Spleen (tissue), 13 donors: Measurements from ENCODE around the gene SERINC3. TPM values are rescaled to one million over a fixed set of nuclear protein-coding genes. Genes with fewer than 3 reads are reported as not detected.
A peak's percentile ranks its signal among the peaks of the same experiment; 100 is the strongest.

Experiments
- DNase-seq: peaks from one replicate; pipeline ENCODE4 v3.0.0-alpha.2; 2020
- H3K27ac ChIP-seq, 8 donors: fragments of 200-600 bp; sonication (generic) in 7 of 8; 1 replicate in 4 of 8; 2 replicates in 4 of 8; pipeline versions ENCODE4 v1.5.0 to v1.8.0; 2016 to 2021; ENCODE audit warnings: inconsistent platforms in 4 of 8, mild to moderate bottlenecking in 4 of 8, moderate library complexity in 1 of 8
- H3K27me3 ChIP-seq, 7 donors: fragments of 200-600 bp; sonication (generic) in 6 of 7; replicated peaks in 1 of 7; 1 replicate in 4 of 7; 2 replicates in 3 of 7; pipeline versions ENCODE4 v1.5.0 to v1.8.0; 2016 to 2021; ENCODE audit warnings: inconsistent platforms in 3 of 7, mild to moderate bottlenecking in 1 of 7
- H3K36me3 ChIP-seq, 6 donors: fragments of 200-600 bp; sonication (generic) in 5 of 6; 1 replicate in 4 of 6; 2 replicates in 2 of 6; pipeline versions ENCODE4 v1.5.0 to v1.8.0; 2016 to 2021; ENCODE audit warnings: inconsistent platforms in 2 of 6
- H3K4me1 ChIP-seq, 6 donors: fragments of 200-600 bp; sonication (generic) in 5 of 6; 1 replicate in 3 of 6; 2 replicates in 3 of 6; pipeline versions ENCODE4 v1.5.0 to v1.8.0; 2016 to 2021; ENCODE audit warnings: inconsistent platforms in 3 of 6
- H3K4me3 ChIP-seq, 8 donors: fragments of 200-600 bp; sonication (generic) in 7 of 8; 1 replicate in 4 of 8; 2 replicates in 4 of 8; pipeline versions ENCODE4 v1.5.0 to v1.8.0; 2016 to 2021; ENCODE audit warnings: inconsistent platforms in 4 of 8, mild to moderate bottlenecking in 4 of 8, moderate library complexity in 2 of 8
- H3K9me3 ChIP-seq, 8 donors: fragments of 200-600 bp; sonication (generic) in 7 of 8; 1 replicate in 4 of 8; 2 replicates in 4 of 8; pipeline versions ENCODE4 v1.5.0 to v1.8.0; 2016 to 2021; ENCODE audit warnings: inconsistent platforms in 4 of 8
- POLR2A ChIP-seq, 3 donors: fragments of 450-650 bp; IDR thresholded peaks; one replicate each; pipeline ENCODE4 v1.5.1; 2017; ENCODE audit warnings: antibody characterized with exemption in 3 of 3, mild to moderate bottlenecking in 1 of 3
- POLR2AphosphoS5 ChIP-seq, 3 donors: sonication (generic); formaldehyde crosslinking; IDR thresholded peaks; one replicate each; pipeline ENCODE4 v1.5.1; 2017; ENCODE audit warnings: antibody characterized with exemption in 3 of 3
- WGBS, 5 donors: extraction: QIAGEN DNeasy Blood & Tissue Kit in 3 of 5; methylation state at CpG; one replicate each; pipeline versions ENCODE4 v1.1.5 to v1.1.7; 2013 to 2018; 5-methylcytosine and 5-hydroxymethylcytosine counted together
- intact Hi-C: fragments of 100-400 bp; cut with DNase I; formaldehyde crosslinking; loops from one replicate; pipeline ENCODE4 v1.15.0; 2023; ENCODE audit warnings: low total_unique reads
- long read RNA-seq, 2 donors: transcript quantifications; one replicate each; lab custom pipeline, GENCODE V29; 2026
- polyA plus RNA-seq, 3 donors: library from polyadenylated mRNA; stranded (reverse); fragments of 200-250 nt; gene quantifications; one replicate each; pipeline ENCODE4 v1.2.1, GENCODE V29; 2013
- total RNA-seq, 7 donors: library from RNA; depleted of rRNA in 3 of 7; stranded (reverse); fragments of >200 nt in 3 of 7; fragmentation: NEBNext Ultra II Directional in 4 of 7; extraction: Animal tissue kit (Norgen Biotek cat#: 25700) in 4 of 7; gene quantifications; one replicate each; pipeline versions ENCODE4 v1.1.0 to v1.2.1, GENCODE V29; 2016 to 2021
- TF ChIP-seq, protein P1 (sequence below), 11 experiments: fragments of 200-600 bp in 7 of 11; fragments of 450-650 bp in 4 of 11; sonication (generic) in 4 of 11; IDR thresholded peaks in 8 of 11; conservative IDR thresholded peaks in 3 of 11; 1 replicate in 7 of 11; 2 replicates in 4 of 11; pipeline versions ENCODE4 v1.4.0 to v1.8.0; 2016 to 2021; ENCODE audit warnings: antibody characterized with exemption in 11 of 11, inconsistent platforms in 4 of 11, mild to moderate bottlenecking in 1 of 11
- donor health status: healthy with polysubstance abuse.
- donor health status: DM: no; HTN: no; CAD: no; lungs with moderate emphysema.
- donor health status: DM: no; HTN: no; CAD: no.
- donor health status: Bipolar disorder and iron deficiency.
- donor health status: healthy.
- donor health status: DM: no; HTN: no; CAD: no.
- donor health status: DM: yes; HTN: yes; CAD: no.

SERINC3 gene
- total RNA-seq = 100 to 1,000 TPM in 2 of 7 donors, 10 to 100 TPM in 5; 73.2 to 117 (median 90.3) TPM
- polyA plus RNA-seq = 10 to 100 TPM; 14.5 to 23.9 (median 20.8) TPM
- long read RNA-seq, donor 1, full-length matches to known transcripts = 24 of 44 reads
- long read RNA-seq, donor 1, partial matches to known transcripts = 20 of 44 reads
- long read RNA-seq, donor 1, other reads (novel, unspliced or antisense) = 0 of 44 reads
- long read RNA-seq, donor 2, full-length matches to known transcripts = 19 of 19 reads
- long read RNA-seq, donor 2, partial matches to known transcripts = 0 of 19 reads
- long read RNA-seq, donor 2, other reads (novel, unspliced or antisense) = 0 of 19 reads

DNA sequence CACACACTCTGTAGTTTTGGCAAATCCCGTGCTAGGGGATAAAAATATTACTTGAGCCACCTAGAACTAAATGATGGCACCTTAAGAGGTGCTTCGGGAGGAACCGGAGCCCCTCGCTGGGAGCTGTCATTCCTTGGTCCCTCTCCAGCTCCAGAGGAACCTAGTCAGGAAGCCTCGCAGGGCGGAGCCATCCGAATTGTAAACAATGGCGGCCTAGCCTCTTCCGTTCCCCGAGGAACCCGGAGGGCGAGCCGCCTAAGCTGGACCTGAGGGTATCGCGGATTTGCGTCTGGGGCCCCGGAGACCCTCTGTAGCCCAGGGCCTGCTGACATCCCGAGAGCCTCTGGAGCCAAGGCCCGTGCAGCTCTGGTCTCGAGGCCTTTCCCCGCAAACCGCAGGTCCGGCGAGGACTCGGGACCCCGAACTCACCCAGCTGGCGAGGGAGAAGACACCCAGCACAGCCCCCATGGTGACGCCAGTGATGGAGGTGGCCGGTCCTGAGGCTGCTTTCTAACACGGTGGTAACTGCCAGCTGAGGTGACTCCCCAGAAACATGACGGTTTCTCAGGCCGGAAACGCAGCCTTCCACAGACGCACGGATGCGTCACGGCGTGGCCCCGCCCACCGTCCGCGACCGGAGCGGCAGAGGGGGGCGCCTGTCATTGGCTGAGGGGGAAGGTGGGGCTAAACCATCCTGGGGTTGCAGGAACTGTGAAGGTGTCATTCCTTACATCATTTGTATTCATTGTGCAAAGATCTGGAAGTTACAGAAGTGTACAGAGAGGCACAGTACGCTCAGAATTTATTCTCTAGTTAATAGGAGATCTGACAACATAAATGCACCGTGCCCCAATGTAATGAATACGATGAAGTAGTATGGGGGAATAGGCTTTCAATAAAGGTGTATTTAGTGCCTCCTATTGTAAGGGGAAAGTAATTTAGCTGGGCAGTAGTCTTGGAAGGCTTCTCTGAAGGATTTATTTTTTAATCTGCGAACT, at the start of gene SERINC3:
TSS of gene SERINC3 (minus strand) at position 587 of the 998 bp plus-strand sequence. CDS start at position 468, 119 bp downstream.
- TF ChIP-seq, protein P1, sequence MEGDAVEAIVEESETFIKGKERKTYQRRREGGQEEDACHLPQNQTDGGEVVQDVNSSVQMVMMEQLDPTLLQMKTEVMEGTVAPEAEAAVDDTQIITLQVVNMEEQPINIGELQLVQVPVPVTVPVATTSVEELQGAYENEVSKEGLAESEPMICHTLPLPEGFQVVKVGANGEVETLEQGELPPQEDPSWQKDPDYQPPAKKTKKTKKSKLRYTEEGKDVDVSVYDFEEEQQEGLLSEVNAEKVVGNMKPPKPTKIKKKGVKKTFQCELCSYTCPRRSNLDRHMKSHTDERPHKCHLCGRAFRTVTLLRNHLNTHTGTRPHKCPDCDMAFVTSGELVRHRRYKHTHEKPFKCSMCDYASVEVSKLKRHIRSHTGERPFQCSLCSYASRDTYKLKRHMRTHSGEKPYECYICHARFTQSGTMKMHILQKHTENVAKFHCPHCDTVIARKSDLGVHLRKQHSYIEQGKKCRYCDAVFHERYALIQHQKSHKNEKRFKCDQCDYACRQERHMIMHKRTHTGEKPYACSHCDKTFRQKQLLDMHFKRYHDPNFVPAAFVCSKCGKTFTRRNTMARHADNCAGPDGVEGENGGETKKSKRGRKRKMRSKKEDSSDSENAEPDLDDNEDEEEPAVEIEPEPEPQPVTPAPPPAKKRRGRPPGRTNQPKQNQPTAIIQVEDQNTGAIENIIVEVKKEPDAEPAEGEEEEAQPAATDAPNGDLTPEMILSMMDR (IDR thresholded peaks at IDR 0.05 in 8 of 11, conservative IDR thresholded peaks at IDR 0.05 in 3 of 11) = peak in 1 of 11 experiments; percentile 42
- peak; percentile 9 to 54 (median 35) for TF ChIP-seq POLR2A (IDR thresholded peaks at IDR 0.05)
- TF ChIP-seq POLR2AphosphoS5 (IDR thresholded peaks at IDR 0.05) = peak; percentile 96 to 99 (median 97)
- Histone ChIP-seq H3K4me3 (peak within 1 kb of the TSS; percentile 68 to 97 (median 76)), H3K27ac (peak within 1 kb of the TSS; percentile 92 to 100 (median 98)), H3K9me3 (no peaks in the 10 kb centered on the region), H3K4me1 (peaks cover 27 to 56% (median 50%) of the 10 kb centered on the region in 6 donors), H3K27me3 (no peaks in the 10 kb centered on the region), H3K36me3 (peaks cover 0 to 26% (median 0%) of the 10 kb centered on the region in 6 donors)
- 0 to 2% (median 1%) methylated on average over 34 to 49 of the region's 49 CpGs for WGBS, 5 donors
- intact Hi-C loops = loop anchor here (10.0 kb wide), 1 partner anchor 93 kb away; no protein-coding TSS in a partner anchor
- DNase-seq = peak; percentile 99

DNA sequence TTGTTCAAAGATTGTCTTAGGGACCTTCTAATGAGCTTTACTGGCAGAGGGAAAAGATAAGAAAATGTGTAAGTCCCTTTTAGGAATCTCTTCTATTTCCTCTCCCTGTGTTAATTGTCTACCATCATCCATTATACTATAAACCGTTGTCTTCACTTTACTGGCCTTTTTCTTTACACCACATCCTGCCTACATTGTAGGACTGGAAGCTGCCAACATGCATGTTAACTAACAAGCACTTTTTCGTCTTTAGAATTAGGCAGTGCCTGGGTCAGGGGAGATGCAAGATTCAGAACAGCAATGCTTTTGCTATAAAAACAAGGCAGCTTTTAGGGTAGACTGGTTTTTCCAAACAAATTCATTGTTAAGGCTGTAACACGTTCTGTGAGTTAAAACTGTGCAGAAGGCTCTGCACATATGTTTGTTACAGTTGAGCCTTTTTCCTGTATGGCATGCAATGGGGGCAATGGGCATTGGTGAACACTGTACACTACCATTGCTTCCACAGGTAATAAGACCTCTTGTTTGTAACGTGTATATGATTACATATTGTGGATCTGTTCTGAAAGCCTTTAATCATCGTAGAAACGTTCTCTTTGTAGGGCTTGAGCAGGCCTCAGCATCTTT, 49.6 kb upstream of the SERINC3 start:
- no peak overlapping the region for H3K4me3 ChIP-seq
- no peaks in the 10 kb centered on the region for H3K27me3 ChIP-seq
- WGBS, 5 donors = 54 to 63% (median 57%) methylated on average over 6 of the region's 6 CpGs
- TF ChIP-seq, protein P1 (IDR thresholded peaks at IDR 0.05 in 8 of 11, conservative IDR thresholded peaks at IDR 0.05 in 3 of 11) = no peak
- no peak for TF ChIP-seq POLR2AphosphoS5 (IDR thresholded peaks at IDR 0.05)
- TF ChIP-seq POLR2A (IDR thresholded peaks at IDR 0.05) = no peak
- H3K36me3 ChIP-seq = no peaks in the 10 kb centered on the region
- H3K4me1 ChIP-seq = peaks cover 1 to 33% (median 11%) of the 10 kb centered on the region in 6 donors
- peak overlapping the region in 3 of 8 donors; percentile 71 to 76 (median 75) for H3K27ac ChIP-seq
- DNase-seq = no peak
- intact Hi-C loops = no loop called here
- no peaks in the 10 kb centered on the region for H3K9me3 ChIP-seq

DNA sequence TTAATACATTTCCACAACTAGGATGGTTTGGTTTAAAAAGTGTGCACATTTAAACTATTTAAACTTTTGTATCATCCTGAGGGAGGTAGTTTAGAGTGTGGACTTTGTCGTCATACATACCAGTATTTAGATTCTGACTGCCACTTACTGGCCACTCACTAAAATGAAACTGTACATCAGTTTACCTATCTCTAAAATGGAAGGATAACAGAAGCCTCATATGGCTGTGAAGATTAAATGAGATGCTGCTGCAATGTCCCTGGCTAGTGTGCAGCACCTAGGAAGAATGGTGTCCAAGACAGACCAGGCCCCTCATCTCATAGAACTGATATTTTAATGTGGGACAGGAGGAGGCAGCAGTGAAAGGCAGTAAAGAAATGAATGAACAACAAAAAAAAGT, 48.5 kb upstream of the SERINC3 start:
- TF ChIP-seq, protein P1 (IDR thresholded peaks at IDR 0.05 in 8 of 11, conservative IDR thresholded peaks at IDR 0.05 in 3 of 11) = no peak
- TF ChIP-seq POLR2AphosphoS5 (IDR thresholded peaks at IDR 0.05) = no peak
- TF ChIP-seq POLR2A (IDR thresholded peaks at IDR 0.05) = no peak
- no peaks in the 10 kb centered on the region for H3K9me3 ChIP-seq
- no peak overlapping the region for H3K27ac ChIP-seq
- H3K27me3 ChIP-seq = no peaks in the 10 kb centered on the region
- WGBS, 5 donors = 94 to 97% (median 97%) methylated on average over 1 of the region's 1 CpG
- no peak overlapping the region for H3K4me3 ChIP-seq
- H3K36me3 ChIP-seq = no peaks in the 10 kb centered on the region
- peaks cover 0 to 22% (median 5%) of the 10 kb centered on the region in 6 donors for H3K4me1 ChIP-seq
- no peak for DNase-seq
- intact Hi-C loops = no loop called here
